H9 (cell line): ENCODE data around the gene CYBA. TPM values are rescaled to one million over a fixed set of nuclear protein-coding genes. Genes with fewer than 3 reads are reported as not detected.
A peak's percentile ranks its signal among the peaks of the same experiment; 100 is the strongest.

Experiments
- DNase-seq: peaks from one replicate; pipeline ENCODE4 v3.0.0-alpha.2; 2017
- H2AFZ ChIP-seq: one replicate; pipeline ENCODE4 v1.6.1; 2013; ENCODE audit warnings: mild to moderate bottlenecking, low read length, control low read depth, moderate library complexity
- H2AK5ac ChIP-seq: 2 replicates; pipeline ENCODE4 v1.6.1; 2013; ENCODE audit warnings: low read length, control low read depth, mixed read lengths; ENCODE audit not compliant: insufficient read length
- H2BK120ac ChIP-seq: one replicate; pipeline ENCODE4 v1.6.1; 2013; ENCODE audit warnings: low read depth, mild to moderate bottlenecking, low read length, control low read depth, inconsistent platforms; ENCODE audit not compliant: poor library complexity, severe bottlenecking
- H2BK12ac ChIP-seq: 2 replicates; pipeline ENCODE4 v1.6.1; 2013; ENCODE audit warnings: low read length, control low read depth, mixed read lengths, low read depth; ENCODE audit not compliant: insufficient read length
- H2BK15ac ChIP-seq: 2 replicates; pipeline ENCODE4 v1.6.1; 2013; ENCODE audit warnings: low read depth, low read length, control low read depth
- H2BK20ac ChIP-seq: one replicate; pipeline ENCODE4 v1.6.1; 2013; ENCODE audit warnings: low read depth, mild to moderate bottlenecking, low read length, control low read depth, inconsistent platforms; ENCODE audit not compliant: poor library complexity, severe bottlenecking
- H2BK5ac ChIP-seq: 2 replicates; pipeline ENCODE4 v1.6.1; 2013; ENCODE audit warnings: low read length, control low read depth, mixed read lengths; ENCODE audit not compliant: insufficient read length
- H3K14ac ChIP-seq: 2 replicates; pipeline ENCODE4 v1.6.1; 2013; ENCODE audit warnings: low read length, control low read depth; ENCODE audit not compliant: insufficient read depth
- H3K18ac ChIP-seq: 2 replicates; pipeline ENCODE4 v1.6.1; 2013; ENCODE audit warnings: low read depth, mild to moderate bottlenecking, mixed read lengths, low read length, control low read depth; ENCODE audit not compliant: insufficient read length
- H3K23ac ChIP-seq: 2 replicates; pipeline ENCODE4 v1.6.1; 2013; ENCODE audit warnings: low read length, control low read depth, mixed read lengths, low read depth; ENCODE audit not compliant: insufficient read length
- H3K23me2 ChIP-seq: 2 replicates; pipeline ENCODE4 v1.6.1; 2013; ENCODE audit warnings: low read depth, mild to moderate bottlenecking, mixed read lengths, low read length, control low read depth; ENCODE audit not compliant: insufficient read length, poor library complexity, severe bottlenecking
- H3K27ac ChIP-seq: 2 replicates; pipeline ENCODE4 v1.5.1; 2013; ENCODE audit warnings: low read length, control low read depth, mixed read lengths, low read depth; ENCODE audit not compliant: insufficient read length
- H3K27me3 ChIP-seq: 2 replicates; pipeline ENCODE4 v1.6.1; 2013; ENCODE audit warnings: low read length, control low read depth, inconsistent platforms; ENCODE audit not compliant: insufficient read depth
- H3K4ac ChIP-seq: 2 replicates; pipeline ENCODE4 v1.6.1; 2013; ENCODE audit warnings: low read depth, mild to moderate bottlenecking, control low read depth, inconsistent platforms, low read length, moderate library complexity
- H3K4me1 ChIP-seq: 2 replicates; pipeline ENCODE4 v1.6.1; 2013; ENCODE audit warnings: low read length, control low read depth, inconsistent platforms; ENCODE audit not compliant: insufficient read depth
- H3K4me2 ChIP-seq: 2 replicates; pipeline ENCODE4 v1.6.1; 2013; ENCODE audit warnings: low read length, control low read depth, mixed read lengths; ENCODE audit not compliant: insufficient read length, insufficient read depth
- H3K56ac ChIP-seq: 2 replicates; pipeline ENCODE4 v1.6.1; 2013; ENCODE audit warnings: low read depth, mild to moderate bottlenecking, mixed read lengths, low read length, control low read depth; ENCODE audit not compliant: insufficient read length
- H3K79me1 ChIP-seq: 2 replicates; pipeline ENCODE4 v1.6.1; 2013; ENCODE audit warnings: low read depth, mild to moderate bottlenecking, moderate library complexity, low read length, control low read depth, inconsistent platforms; ENCODE audit not compliant: insufficient read depth, poor library complexity, severe bottlenecking
- H3K79me2 ChIP-seq: 2 replicates; pipeline ENCODE4 v1.6.1; 2013; ENCODE audit warnings: low read length, control low read depth, inconsistent platforms; ENCODE audit not compliant: insufficient read depth
- H3K9ac ChIP-seq: 2 replicates; pipeline ENCODE4 v1.6.1; 2013; ENCODE audit warnings: low read length, control low read depth, mixed read lengths; ENCODE audit not compliant: insufficient read length; ENCODE audit errors: extremely low read depth
- H3K9me3 ChIP-seq: one replicate; pipeline ENCODE4 v1.6.1; 2013; ENCODE audit warnings: low read depth, low read length, inconsistent platforms; ENCODE audit not compliant: control insufficient read depth
- H3T11ph ChIP-seq: one replicate; pipeline ENCODE4 v1.6.1; 2013; ENCODE audit warnings: mild to moderate bottlenecking, low read length, control low read depth, inconsistent platforms
- H4K20me1 ChIP-seq: one replicate; pipeline ENCODE4 v1.6.1; 2013; ENCODE audit not compliant: control insufficient read depth, insufficient read length, insufficient read depth
- H4K5ac ChIP-seq: 2 replicates; pipeline ENCODE4 v1.6.1; 2013; ENCODE audit warnings: low read depth, mild to moderate bottlenecking, mixed read lengths, low read length, control low read depth; ENCODE audit not compliant: insufficient read length
- H4K8ac ChIP-seq: replicated peaks from 2 replicates; pipeline ENCODE4 v1.6.1; 2013; ENCODE audit warnings: low read length, control low read depth, mixed read lengths, low read depth; ENCODE audit not compliant: insufficient read length
- H4K91ac ChIP-seq: 2 replicates; pipeline ENCODE4 v1.6.1; 2013; ENCODE audit warnings: low read depth, mild to moderate bottlenecking, moderate library complexity, mixed read lengths, low read length, control low read depth; ENCODE audit not compliant: insufficient read length
- H3K27ac Mint-ChIP-seq, 3 experiments: 2 replicates in 2 of 3; 3 replicates in 1 of 3; pipeline ENCODE4 v1.8.0; 2020 to 2021; ENCODE audit warnings: mixed read lengths in 3 of 3, mild to moderate bottlenecking in 1 of 3, moderate library complexity in 1 of 3
- H3K27me3 Mint-ChIP-seq: 2 replicates; pipeline ENCODE4 v1.8.0; 2021; ENCODE audit warnings: low read depth, mild to moderate bottlenecking, moderate library complexity, mixed read lengths
- H3K36me3 Mint-ChIP-seq, 3 experiments: 2 replicates in 2 of 3; 3 replicates in 1 of 3; pipeline ENCODE4 v1.8.0; 2020 to 2021; ENCODE audit warnings: low read depth in 3 of 3, mixed read lengths in 3 of 3; ENCODE audit not compliant: insufficient read depth in 1 of 3
- H3K4me1 Mint-ChIP-seq, 2 experiments: 2 replicates each; pipeline ENCODE4 v1.8.0; 2020; ENCODE audit warnings: mixed read lengths in 2 of 2
- H3K4me3 Mint-ChIP-seq, 2 experiments: 2 replicates in 1 of 2; 3 replicates in 1 of 2; pipeline ENCODE4 v1.8.0; 2020 to 2021; ENCODE audit warnings: mild to moderate bottlenecking in 2 of 2, mixed read lengths in 2 of 2, moderate library complexity in 1 of 2
- H3K9me3 Mint-ChIP-seq, 2 experiments: 2 replicates in 1 of 2; 3 replicates in 1 of 2; pipeline ENCODE4 v1.8.0; 2020; ENCODE audit warnings: mild to moderate bottlenecking in 2 of 2, mixed read lengths in 2 of 2, moderate library complexity in 1 of 2
- WGBS: extraction: QIAGEN DNeasy Blood & Tissue Kit; methylation state at CpG from one replicate; pipeline ENCODE4 v1.1.7; 2013; ENCODE audit warnings: missing lambda C conversion rate, low lambda C conversion rate, mixed read lengths; ENCODE audit not compliant: insufficient read length; ENCODE audit errors: extremely low coverage; 5-methylcytosine and 5-hydroxymethylcytosine counted together
- total RNA-seq: library from RNA; stranded (reverse); gene quantifications from 2 replicates; pipeline ENCODE4 v1.2.1, GENCODE V29; 2021
- TF ChIP-seq, protein P1 (sequence below): fragments of 200-600 bp; sonication (generic); conservative IDR thresholded peaks from 3 replicates; pipeline ENCODE4 v1.8.0; 2021; ENCODE audit warnings: antibody characterized with exemption, mild to moderate bottlenecking

Gene CYBA
- total RNA-seq, 1 experiment from 2014 or later: 153 TPM

DNA sequence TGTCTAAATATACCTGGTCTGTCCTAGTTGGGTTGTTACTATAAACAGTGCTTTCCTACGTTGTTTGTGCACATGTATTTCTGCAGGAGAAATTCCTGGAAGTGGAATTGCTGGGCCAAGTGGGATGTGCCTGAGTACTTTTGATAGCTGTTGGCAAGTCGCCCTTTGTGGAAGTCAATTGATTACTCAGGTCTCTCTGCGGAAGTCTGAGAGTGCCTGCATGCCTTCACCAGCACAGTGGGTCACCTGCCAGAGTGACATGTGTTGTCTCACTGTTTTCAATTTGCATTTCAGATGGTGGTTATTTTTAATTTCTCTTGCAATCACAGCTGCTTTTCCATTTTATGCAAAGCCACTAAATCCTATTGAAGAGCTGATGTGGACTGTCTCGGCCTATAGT, 14.3 kb upstream of the CYBA start:
- H3K4me2 ChIP-seq: no peak overlapping the region
- Mint-ChIP-seq H3K4me1 (peaks cover 14 to 21% of the 10 kb centered on the region in 2 experiments), H3K27me3 (no peaks in the 10 kb centered on the region; the same call in 1 of the 2 replicates), H3K27ac (peak overlapping the region in 2 of 3 experiments; percentile 51 to 52; a peak in 3 of 7 replicates), H3K9me3 (peaks cover 3% of the 10 kb centered on the region in 2 experiments; a peak in 2 of 5 replicates), H3K36me3 (peaks cover 13 to 27% (median 17%) of the 10 kb centered on the region in 3 experiments), H3K4me3 (peak overlapping the region; percentile 57 to 91; a peak in 4 of 5 replicates)
- H2BK15ac ChIP-seq: no peak overlapping the region
- no peak overlapping the region for H2AK5ac ChIP-seq
- H2BK120ac ChIP-seq: no peak overlapping the region
- no peaks in the 10 kb centered on the region for H4K20me1 ChIP-seq
- H3K79me1 ChIP-seq: no peaks in the 10 kb centered on the region
- no peak overlapping the region for H4K91ac ChIP-seq
- H2BK5ac ChIP-seq: no peak overlapping the region
- H2BK20ac ChIP-seq: no peak overlapping the region
- peaks cover 9% of the 10 kb centered on the region; the same call in 1 of the 2 replicates for H3K79me2 ChIP-seq
- no CpG with 5 or more reads among the region's 4 CpGs for WGBS
- no peaks in the 10 kb centered on the region for H3K9me3 ChIP-seq
- no peak overlapping the region for H2BK12ac ChIP-seq
- no peak overlapping the region for H4K5ac ChIP-seq
- no peak overlapping the region for H3K14ac ChIP-seq
- no peak overlapping the region for H3K27ac ChIP-seq
- H3T11ph ChIP-seq: no peak overlapping the region
- no peak overlapping the region for H3K9ac ChIP-seq
- no peak overlapping the region for H3K18ac ChIP-seq
- H2AFZ ChIP-seq: no peak overlapping the region
- no peak overlapping the region for H3K23ac ChIP-seq
- H4K8ac ChIP-seq: no peak overlapping the region
- peaks cover 3% of the 10 kb centered on the region; the same call in 1 of the 2 replicates for H3K4me1 ChIP-seq
- H3K4ac ChIP-seq: no peak overlapping the region
- H3K23me2 ChIP-seq: peaks cover 11% of the 10 kb centered on the region
- no peaks in the 10 kb centered on the region for H3K27me3 ChIP-seq
- no peak for DNase-seq
- no peak overlapping the region for H3K56ac ChIP-seq
- TF ChIP-seq, protein P1, sequence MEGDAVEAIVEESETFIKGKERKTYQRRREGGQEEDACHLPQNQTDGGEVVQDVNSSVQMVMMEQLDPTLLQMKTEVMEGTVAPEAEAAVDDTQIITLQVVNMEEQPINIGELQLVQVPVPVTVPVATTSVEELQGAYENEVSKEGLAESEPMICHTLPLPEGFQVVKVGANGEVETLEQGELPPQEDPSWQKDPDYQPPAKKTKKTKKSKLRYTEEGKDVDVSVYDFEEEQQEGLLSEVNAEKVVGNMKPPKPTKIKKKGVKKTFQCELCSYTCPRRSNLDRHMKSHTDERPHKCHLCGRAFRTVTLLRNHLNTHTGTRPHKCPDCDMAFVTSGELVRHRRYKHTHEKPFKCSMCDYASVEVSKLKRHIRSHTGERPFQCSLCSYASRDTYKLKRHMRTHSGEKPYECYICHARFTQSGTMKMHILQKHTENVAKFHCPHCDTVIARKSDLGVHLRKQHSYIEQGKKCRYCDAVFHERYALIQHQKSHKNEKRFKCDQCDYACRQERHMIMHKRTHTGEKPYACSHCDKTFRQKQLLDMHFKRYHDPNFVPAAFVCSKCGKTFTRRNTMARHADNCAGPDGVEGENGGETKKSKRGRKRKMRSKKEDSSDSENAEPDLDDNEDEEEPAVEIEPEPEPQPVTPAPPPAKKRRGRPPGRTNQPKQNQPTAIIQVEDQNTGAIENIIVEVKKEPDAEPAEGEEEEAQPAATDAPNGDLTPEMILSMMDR: no peak
